ENCODE data around the gene TTBK1.

- TF ChIP-seq EZH2phosphoT487 (IDR thresholded peaks at IDR 0.05; ENCODE audit: low read depth) (no peak), CTCF (IDR thresholded peaks at IDR 0.05; ENCODE audit: low read depth, low read length) (no peak)
Observed at GRCh38 chr6:43221046-43221972, 22.0 kb upstream of the TTBK1 start.

Measured in OCI-LY3 (cell line).